OCI-LY1 (cell line): ENCODE measurements around the gene SLC2A13.

Experiments
- H2AFZ ChIP-seq: fragments of 200-600 bp; sonication (generic), shearing (Covaris generic); 2 replicates; pipeline ENCODE4 v1.6.0; 2014; ENCODE audit warnings: antibody characterized with exemption, mild to moderate bottlenecking, low read length
- H3F3A ChIP-seq: fragments of 200-600 bp; sonication (generic), shearing (Covaris generic); 2 replicates; pipeline ENCODE4 v1.6.0; 2014; ENCODE audit warnings: mild to moderate bottlenecking, antibody characterized with exemption, low read length, moderate library complexity; ENCODE audit not compliant: insufficient read depth
- H3K27ac ChIP-seq: fragments of 200-600 bp; sonication (generic); 2 replicates; pipeline ENCODE4 v1.5.1; 2014; ENCODE audit warnings: low read length, mixed run types, mild to moderate bottlenecking, low read depth; ENCODE audit not compliant: poor library complexity, severe bottlenecking
- H3K27me3 ChIP-seq: fragments of 200-600 bp; sonication (generic); 2 replicates; pipeline ENCODE4 v1.6.0; 2014; ENCODE audit warnings: antibody characterized with exemption, mild to moderate bottlenecking, low read length, moderate library complexity; ENCODE audit not compliant: insufficient read depth
- H3K36me3 ChIP-seq: fragments of 200-600 bp; sonication (generic); 2 replicates; pipeline ENCODE4 v1.6.1; 2014; ENCODE audit warnings: mild to moderate bottlenecking, antibody characterized with exemption, low read length, moderate library complexity, mixed read lengths; ENCODE audit not compliant: insufficient read depth
- H3K4me1 ChIP-seq: fragments of 200-600 bp; sonication (generic); 2 replicates; pipeline ENCODE4 v1.5.1; 2014; ENCODE audit warnings: mild to moderate bottlenecking, low read length, moderate library complexity; ENCODE audit not compliant: insufficient read depth, severe bottlenecking
- H3K4me2 ChIP-seq: fragments of 200-600 bp; sonication (generic), shearing (Covaris generic); 2 replicates; pipeline ENCODE4 v1.6.1; 2014; ENCODE audit warnings: low read length
- H3K4me3 ChIP-seq: fragments of 200-600 bp; sonication (generic); 2 replicates; pipeline ENCODE4 v1.5.1; 2014; ENCODE audit warnings: low read length, low read depth, mild to moderate bottlenecking, mixed read lengths; ENCODE audit not compliant: poor library complexity, severe bottlenecking
- H3K79me2 ChIP-seq: fragments of 200-600 bp; shearing (Covaris generic); 2 replicates; pipeline ENCODE4 v1.6.1; 2016; ENCODE audit warnings: mixed run types, low read length, mixed read lengths; ENCODE audit not compliant: insufficient read depth
- H3K9ac ChIP-seq: fragments of 200-600 bp; sonication (generic), shearing (Covaris generic); 2 replicates; pipeline ENCODE4 v1.6.1; 2014; ENCODE audit warnings: mild to moderate bottlenecking, low read length, mixed read lengths
- H3K9me2 ChIP-seq: fragments of 200-600 bp; sonication (generic), shearing (Covaris generic); 2 replicates; pipeline ENCODE4 v1.6.1; 2014; ENCODE audit warnings: low read depth, mild to moderate bottlenecking, low read length, mixed read lengths
- H3K9me3 ChIP-seq: fragments of 200-600 bp; shearing (Covaris generic); 2 replicates; pipeline ENCODE4 v1.6.1; 2014; ENCODE audit warnings: low read length, mixed read lengths
- H4K20me1 ChIP-seq: fragments of 200-600 bp; sonication (generic), shearing (Covaris generic); 2 replicates; pipeline ENCODE4 v1.6.0; 2016; ENCODE audit warnings: mild to moderate bottlenecking, low read length; ENCODE audit not compliant: insufficient read depth
- EZH2 ChIP-seq: fragments of 200-600 bp; sonication (generic), shearing (Covaris generic); IDR thresholded peaks from 2 replicates; pipeline ENCODE4 v1.8.0; 2017; ENCODE audit warnings: borderline replicate concordance, mixed run types, mild to moderate bottlenecking, antibody characterized with exemption, low read length, moderate library complexity, mixed read lengths
- TF ChIP-seq, protein P1 (sequence below): fragments of 200-600 bp; sonication (generic), shearing (Covaris generic); IDR thresholded peaks from 2 replicates; pipeline ENCODE4 v1.5.1; 2017; ENCODE audit warnings: mild to moderate bottlenecking, antibody characterized with exemption, low read length, moderate library complexity, mixed read lengths

Gene SLC2A13

DNA sequence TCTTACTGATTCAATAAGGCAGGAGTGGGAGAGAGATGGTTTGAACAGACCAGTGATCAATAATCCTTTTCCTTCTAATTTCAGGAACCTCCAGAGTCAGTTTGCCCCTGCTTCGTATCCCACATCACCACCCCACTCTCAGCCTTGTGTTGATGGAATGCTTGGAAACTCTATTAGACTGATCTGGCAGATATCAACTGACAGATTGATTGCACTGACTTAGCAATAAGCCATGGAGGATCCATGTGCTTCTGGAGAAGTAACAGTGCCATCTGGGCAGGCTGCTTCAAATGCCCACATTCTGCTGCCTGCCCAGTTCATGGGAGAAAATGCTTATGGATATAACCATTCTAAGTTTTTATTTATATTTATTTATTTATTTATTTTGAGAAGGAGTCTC lies 218.0 kb downstream of the SLC2A13 start:
- Histone ChIP-seq H3K27me3 (no peaks in the 10 kb centered on the region), H3K4me1 (no peaks in the 10 kb centered on the region), H3K4me3 (no peak overlapping the region), H3K27ac (no peak overlapping the region), H3K9me2 (no peaks in the 10 kb centered on the region), H2AFZ (no peak overlapping the region), H3K36me3 (no peaks in the 10 kb centered on the region), H3K9me3 (no peaks in the 10 kb centered on the region), H3K9ac (no peak overlapping the region), H3K4me2 (no peak overlapping the region), H3K79me2 (no peaks in the 10 kb centered on the region), H3F3A (no peaks in the 10 kb centered on the region), H4K20me1 (no peaks in the 10 kb centered on the region)
- TF ChIP-seq EZH2 = no peak
- TF ChIP-seq, protein P1, sequence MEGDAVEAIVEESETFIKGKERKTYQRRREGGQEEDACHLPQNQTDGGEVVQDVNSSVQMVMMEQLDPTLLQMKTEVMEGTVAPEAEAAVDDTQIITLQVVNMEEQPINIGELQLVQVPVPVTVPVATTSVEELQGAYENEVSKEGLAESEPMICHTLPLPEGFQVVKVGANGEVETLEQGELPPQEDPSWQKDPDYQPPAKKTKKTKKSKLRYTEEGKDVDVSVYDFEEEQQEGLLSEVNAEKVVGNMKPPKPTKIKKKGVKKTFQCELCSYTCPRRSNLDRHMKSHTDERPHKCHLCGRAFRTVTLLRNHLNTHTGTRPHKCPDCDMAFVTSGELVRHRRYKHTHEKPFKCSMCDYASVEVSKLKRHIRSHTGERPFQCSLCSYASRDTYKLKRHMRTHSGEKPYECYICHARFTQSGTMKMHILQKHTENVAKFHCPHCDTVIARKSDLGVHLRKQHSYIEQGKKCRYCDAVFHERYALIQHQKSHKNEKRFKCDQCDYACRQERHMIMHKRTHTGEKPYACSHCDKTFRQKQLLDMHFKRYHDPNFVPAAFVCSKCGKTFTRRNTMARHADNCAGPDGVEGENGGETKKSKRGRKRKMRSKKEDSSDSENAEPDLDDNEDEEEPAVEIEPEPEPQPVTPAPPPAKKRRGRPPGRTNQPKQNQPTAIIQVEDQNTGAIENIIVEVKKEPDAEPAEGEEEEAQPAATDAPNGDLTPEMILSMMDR = no peak

GRCh38 chr12:39886106-39886505 lies 219.8 kb downstream of the SLC2A13 start:
- no peaks in the 10 kb centered on the region for H4K20me1 ChIP-seq
- no peaks in the 10 kb centered on the region for H3K9me2 ChIP-seq
- H3K9me3 ChIP-seq = no peaks in the 10 kb centered on the region
- no peaks in the 10 kb centered on the region for H3K4me1 ChIP-seq
- no peak for TF ChIP-seq EZH2
- TF ChIP-seq, protein P1 = no peak
- H3K36me3 ChIP-seq = no peaks in the 10 kb centered on the region
- no peaks in the 10 kb centered on the region for H3F3A ChIP-seq
- no peaks in the 10 kb centered on the region for H3K27me3 ChIP-seq
- H3K4me3 ChIP-seq = no peak overlapping the region
- no peaks in the 10 kb centered on the region for H3K79me2 ChIP-seq
- H2AFZ ChIP-seq = no peak overlapping the region
- no peak overlapping the region for H3K9ac ChIP-seq
- H3K27ac ChIP-seq = no peak overlapping the region
- H3K4me2 ChIP-seq = no peak overlapping the region

DNA sequence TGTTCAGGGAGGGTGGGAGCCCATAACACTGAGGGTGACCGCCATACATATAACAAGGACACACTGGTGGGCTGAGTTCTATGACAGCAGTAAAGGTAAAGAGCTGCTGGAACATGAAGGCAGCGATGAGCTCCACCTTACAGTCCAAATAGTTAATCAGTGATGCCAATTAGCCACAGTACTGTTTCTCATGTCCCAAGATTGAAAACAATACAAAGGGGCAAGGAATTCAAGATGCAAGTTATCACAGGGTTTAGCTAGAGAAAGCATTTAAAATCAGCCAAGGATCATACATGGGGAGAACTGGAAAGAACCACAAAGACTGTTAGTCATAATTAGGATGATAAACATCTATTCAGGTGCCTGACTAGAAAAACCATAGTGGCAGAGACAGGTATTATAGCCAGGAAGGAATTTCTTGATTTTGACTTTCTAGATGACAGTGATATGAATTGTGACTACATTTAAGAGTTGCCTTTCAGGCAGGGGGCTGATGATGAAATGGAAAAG lies 221.2 kb downstream of the SLC2A13 start:
- Histone ChIP-seq H3K9me2 (no peaks in the 10 kb centered on the region), H3K27ac (no peak overlapping the region), H3K9ac (no peak overlapping the region), H3K4me1 (no peaks in the 10 kb centered on the region), H3K4me2 (no peak overlapping the region), H3K9me3 (no peaks in the 10 kb centered on the region), H3K36me3 (no peaks in the 10 kb centered on the region), H2AFZ (no peak overlapping the region), H3F3A (no peaks in the 10 kb centered on the region), H3K79me2 (no peaks in the 10 kb centered on the region), H3K4me3 (no peak overlapping the region), H3K27me3 (no peaks in the 10 kb centered on the region), H4K20me1 (no peaks in the 10 kb centered on the region)
- TF ChIP-seq, protein P1 = no peak
- no peak for TF ChIP-seq EZH2
